ENCODE measurements around the gene CLDN18.

Gene CLDN18

DNA sequence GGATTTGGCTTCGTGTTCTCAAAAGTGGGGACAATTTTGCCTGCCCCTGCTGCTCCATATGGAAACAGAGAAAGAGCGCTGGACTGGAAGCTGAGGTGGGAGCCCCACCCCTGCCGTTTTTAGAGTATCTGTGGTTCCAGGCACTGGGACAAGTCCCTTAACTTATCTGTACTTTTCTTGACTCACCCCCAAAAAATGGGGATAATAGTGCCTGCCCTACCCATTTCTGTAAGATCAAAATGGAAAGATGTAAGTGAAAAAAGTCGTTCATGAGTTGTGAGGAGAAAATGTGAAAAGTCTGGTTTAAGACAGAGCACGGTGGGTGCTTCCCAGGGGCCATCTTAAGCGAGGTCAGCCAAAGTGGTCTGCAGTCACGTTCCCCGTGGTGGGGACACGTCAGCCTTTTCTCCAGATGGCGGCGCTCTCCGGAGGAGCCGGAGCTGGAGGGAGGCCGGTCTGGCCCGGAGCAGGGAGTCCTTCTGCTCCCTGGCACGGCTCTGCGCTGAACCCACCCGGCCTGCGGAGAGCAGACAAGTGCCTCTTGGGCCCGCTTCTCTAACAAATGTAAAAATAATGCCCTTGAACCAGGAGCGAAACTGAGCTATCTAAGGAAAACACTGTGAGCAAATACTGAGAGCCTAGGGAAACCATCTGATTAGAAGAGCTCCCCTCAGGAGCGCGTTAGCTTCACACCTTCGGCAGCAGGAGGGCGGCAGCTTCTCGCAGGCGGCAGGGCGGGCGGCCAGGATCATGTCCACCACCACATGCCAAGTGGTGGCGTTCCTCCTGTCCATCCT lies at the start of gene CLDN18:
TSS of gene CLDN18 (plus strand) at position 690 of the 797 bp plus-strand sequence. CDS start at position 751, 61 bp downstream.
- no peak for DNase-seq (ENCODE audit: low read depth in 3 of 3)

DNA sequence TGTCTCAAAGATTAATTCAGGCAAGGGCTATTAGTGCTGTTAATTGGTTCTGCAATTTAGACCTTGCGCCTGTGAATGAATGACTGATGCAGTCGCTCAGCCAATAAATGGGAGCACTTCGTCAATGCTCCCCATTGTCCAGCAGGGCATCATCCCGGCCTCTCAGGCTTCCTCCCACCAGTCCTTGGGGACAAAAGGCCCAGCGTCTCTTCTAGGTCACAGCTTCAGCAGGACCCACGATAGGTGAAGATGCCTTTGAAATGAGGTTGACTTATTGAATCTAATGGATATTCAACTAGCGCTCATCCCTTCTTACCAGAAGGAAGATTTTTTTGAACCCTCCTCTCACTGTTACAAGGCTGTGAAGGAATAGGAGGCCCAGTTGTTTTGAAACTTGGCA lies 47.7 kb upstream of the CLDN18 start:
- DNase-seq (ENCODE audit: low read depth in 3 of 3), result no peak

DNA sequence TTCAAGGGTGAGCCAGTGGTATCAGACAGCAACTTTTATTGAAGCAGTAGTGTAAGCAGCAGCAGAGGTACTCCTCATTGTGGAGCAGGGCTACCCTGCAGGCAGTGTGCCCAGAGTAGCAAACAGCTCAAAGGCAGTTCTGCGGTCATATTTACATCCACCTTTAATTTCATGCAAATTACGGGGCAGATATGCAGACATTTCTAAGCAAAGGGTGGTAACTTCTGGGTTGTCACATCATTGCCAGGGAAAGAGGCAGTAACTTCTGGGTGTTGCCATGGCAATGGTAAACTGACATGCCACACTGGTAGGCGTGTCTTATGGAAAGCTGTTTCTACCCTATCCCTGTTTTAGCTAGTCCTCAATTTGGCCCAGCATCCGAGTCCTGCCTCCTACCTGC lies 46.5 kb upstream of the CLDN18 start:
- no peak for DNase-seq (ENCODE audit: low read depth in 3 of 3)

DNA sequence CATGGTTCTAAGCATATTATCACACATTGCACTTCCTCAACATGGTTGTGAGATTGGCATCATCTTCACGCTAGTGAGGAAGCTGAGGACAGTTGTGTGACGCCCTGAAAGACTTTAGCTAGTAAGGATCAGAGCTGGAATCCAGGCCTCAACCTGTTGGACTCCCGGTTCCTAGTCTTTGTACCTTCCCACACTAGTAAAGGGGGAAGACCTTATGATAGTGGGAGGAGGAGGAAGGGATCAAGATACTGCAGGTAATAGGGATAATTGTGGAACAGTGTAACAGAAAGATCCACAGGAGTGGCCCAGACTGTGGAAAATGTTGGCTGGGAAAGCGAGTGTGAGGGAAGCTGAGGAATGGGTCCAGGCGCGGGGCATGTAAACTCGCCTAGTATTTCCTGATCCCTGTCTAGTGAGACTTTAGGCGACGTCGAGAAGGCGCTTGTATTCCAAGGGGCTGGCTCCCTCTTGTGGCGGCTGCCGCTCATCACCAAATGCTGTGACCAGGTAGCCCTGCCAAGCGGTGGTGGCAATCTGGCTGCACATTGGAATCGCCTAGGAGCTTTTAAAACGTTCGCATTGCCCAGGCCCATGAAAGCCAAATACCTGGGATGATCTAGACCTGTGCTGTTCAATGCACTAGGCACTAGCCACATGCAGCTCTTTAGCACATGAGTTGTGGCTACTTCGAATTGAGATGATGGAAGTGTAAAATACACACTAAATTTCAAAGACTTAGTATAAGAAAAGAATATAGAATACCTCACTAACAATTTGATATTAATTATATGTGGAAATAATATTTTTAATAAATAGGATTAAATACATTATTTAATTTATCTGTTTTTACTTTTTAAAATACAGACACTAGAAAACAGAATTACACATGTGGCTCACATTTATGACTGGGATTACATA lies 38.8 kb upstream of the CLDN18 start:
- DNase-seq (ENCODE audit: low read depth in 3 of 3), result peak in 2 of 3 donors; percentile 34 to 53

DNA sequence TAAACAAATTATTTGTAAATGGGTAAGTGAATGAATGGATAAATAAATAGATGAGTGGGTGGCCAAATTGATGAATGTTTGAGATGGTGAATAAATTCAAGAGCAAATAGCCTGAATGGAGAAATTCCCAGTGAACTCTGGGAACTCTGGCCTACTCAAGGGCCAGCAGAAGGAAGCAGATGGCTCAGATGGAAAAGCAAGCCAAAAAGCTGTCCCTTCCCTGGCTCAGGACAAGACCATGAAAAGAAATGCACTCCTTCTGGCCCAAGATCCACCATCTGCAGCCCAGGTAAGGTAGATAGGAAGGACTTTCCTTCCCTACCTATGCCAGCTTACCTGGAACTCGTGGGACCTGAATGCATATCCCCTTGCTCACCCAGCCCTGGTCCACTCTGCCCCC lies 37.6 kb upstream of the CLDN18 start:
- no peak for DNase-seq (ENCODE audit: low read depth in 3 of 3)

DNA sequence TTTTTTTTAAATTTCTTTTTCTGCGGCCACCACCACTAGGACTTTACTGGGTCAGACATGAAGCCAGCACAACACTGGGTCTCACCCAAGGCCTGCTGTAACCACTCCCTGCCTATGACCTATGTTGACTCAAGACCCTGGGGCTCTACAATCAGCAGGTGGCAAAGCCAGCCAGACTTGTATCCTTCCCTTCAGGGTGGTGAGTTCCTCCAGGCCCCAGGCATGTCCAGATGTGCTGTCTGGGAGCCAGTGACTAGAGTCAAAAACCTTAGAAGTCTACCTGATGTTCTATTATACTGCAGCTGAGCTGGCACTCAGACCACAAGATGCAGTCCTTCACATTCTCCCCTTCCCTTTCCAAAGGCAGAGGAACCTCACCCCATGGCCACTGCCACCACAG lies 31.6 kb upstream of the CLDN18 start:
- DNase-seq (ENCODE audit: low read depth in 3 of 3), result no peak

DNA sequence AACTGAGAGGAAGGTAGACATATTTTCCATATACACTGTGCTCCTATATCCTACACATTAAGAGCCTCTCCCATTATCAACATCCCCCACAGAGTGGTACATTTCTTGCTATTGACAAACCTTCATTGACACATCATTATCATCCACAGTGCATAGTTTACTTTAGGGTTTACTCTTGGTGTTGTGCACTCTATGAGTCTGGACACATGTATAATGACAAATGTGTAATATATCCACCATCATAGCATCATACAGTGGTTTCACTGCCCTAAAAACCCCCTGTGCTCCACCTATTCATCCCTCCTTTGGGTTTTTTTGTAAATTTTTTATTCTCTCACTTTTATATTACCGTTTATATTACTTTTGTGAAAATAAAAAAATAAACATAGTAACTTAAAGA lies 22.2 kb upstream of the CLDN18 start:
- no peak for DNase-seq (ENCODE audit: low read depth in 3 of 3)

DNA sequence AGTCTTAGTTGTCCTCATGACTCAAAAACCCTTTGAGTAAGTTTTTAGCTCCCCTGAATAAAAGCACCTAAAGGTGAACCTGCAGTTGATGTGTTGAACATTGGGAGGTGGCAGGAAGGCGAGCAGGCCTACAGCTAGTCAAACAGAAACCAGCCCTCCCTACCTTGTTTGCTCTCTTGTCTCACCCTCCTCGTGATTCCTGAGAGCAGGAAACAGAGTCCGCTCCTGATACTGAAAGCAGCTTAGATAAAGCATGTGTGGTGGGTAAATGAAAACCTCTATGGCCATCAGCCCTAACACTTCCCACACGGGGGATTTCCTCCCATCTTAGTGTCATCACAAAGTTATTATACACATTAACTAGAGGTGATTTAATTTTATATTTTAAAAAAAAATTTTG lies 21.8 kb upstream of the CLDN18 start:
- peak in 1 of 3 donors; percentile 2 for DNase-seq (ENCODE audit: low read depth in 3 of 3)

DNA sequence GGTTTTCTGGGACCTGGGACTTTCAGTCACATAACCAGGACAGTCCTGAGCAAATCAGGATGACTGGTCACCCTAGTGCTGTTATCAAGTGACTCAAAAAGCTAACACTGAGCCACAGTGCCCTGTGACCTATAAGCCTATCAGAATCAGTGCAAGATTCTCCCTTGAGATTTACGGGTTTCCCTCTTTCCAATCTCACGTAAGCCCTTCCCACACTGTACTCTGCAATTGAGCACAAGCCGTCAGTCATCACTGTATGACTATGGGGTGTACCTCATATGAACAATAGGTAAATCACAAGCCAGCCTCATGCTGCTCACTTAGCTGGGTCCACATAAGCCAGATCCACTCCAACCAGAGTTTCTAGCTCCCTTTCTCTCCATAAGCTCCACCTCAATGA lies 21.0 kb upstream of the CLDN18 start:
- DNase-seq (ENCODE audit: low read depth in 3 of 3), result no peak

DNA sequence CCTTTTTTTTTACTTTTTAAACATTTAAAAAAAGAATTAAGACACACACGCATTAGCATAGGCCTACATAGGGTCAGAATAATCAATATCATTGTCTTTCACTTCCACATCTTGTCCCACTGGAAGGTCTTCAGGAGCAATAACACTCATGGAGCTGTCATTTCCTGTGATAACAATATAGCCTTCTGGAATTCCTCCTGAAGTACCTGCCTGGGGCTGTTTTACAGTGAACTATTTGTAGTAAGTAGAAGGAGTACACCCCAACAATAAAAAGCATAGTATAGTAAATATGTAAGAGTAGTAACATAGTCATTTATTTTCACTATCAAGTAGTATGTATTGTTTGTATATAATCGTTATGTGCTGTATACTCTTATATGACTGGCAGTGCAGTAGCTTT lies 19.5 kb upstream of the CLDN18 start:
- DNase-seq (ENCODE audit: low read depth in 3 of 3), result no peak

DNA sequence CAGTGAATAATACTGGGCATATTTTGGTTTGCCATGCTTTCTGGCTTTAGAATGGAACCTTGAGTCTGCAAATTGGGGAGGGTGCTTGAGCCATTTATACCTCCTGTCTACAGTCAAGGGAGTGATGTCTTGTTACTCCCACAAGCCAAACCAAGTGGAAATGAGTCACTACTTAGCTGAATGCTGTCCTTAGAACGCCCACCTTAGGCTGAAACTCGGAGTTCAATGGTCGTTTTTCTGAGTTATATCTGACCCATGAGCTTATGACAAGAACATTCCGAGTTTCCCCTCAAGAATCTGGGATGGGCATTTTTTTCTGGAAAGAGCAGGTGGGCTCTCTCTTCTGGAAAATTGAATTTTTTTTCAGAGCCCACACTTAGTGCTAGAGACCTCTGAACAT lies 17.4 kb upstream of the CLDN18 start:
- no peak for DNase-seq (ENCODE audit: low read depth in 3 of 3)

DNA sequence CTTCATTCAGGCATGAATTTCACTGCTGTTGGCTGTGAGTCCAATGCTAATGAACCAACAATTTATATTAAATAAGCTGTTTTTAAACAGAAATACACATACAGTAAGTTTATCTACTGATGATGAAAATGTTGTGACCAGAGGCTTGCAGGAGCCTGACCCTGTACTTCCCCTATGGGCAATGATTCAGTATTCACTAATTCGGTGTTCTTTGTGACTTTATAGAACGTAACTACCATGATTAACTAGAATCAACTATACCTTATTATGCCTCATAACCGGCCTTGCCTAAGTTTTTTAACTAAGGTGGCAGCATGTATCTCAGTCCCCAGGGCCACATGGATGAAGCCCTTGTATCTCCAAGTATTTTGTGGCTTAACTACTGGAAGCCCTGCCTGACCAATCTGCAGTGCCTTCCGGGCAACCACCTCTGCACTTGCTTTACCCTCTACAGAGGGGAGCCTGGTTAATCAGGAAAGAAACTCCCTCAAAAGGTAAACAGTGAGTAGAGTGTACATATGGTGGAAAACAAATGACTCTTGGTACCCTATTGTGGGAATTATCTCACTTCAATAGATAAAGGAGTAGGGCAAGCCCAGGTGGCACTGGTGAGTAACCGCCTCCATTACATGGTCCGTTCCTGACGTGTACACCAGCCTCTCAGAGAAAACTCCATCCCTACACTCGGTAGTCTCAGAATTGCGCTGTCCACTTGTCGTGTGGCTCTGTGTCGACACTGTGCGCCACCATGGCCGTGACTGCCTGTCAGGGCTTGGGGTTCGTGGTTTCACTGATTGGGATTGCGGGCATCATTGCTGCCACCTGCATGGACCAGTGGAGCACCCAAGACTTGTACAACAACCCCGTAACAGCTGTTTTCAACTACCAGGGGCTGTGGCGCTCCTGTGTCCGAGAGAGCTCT lies 11.6 kb upstream of the CLDN18 start:
- DNase-seq (ENCODE audit: low read depth in 3 of 3), result no peak

DNA sequence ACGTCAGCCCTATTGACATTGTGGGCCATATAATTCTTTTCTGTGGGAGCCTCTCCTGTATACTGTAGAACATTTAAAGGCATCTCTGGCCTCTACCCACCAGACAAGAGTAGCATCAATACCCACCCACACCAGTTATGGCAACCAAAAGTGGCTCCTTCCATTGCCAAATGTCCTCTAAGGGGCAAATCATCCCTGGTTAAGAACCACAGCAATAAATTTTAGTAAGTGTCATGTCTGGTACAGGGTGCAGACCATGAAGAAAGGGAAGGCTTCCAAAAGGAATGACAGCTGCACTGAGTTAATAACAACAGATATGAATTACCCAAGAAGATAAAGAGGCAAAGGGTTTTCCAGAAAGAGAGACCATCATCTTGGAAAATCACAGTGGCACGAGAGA lies 6.9 kb upstream of the CLDN18 start:
- DNase-seq (ENCODE audit: low read depth in 3 of 3), result no peak

DNA sequence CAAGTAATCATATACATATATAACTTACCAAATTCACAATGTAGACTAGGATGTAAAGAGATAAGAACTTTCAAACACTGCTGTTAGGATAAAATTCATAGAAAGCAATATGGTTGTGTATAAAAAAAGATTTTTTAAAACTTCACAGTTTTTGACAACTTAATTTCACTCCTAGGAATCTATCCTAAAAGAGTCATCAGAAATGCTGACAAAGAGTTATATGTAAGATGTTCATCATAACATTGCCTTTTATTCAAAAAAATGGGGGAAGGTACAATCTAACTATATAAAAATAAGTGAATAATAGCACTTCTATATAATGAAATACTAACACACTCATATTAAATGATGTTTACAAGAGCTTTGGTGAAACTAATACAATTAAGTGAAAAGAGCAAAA lies 4.3 kb upstream of the CLDN18 start:
- DNase-seq (ENCODE audit: low read depth in 3 of 3), result no peak

DNA sequence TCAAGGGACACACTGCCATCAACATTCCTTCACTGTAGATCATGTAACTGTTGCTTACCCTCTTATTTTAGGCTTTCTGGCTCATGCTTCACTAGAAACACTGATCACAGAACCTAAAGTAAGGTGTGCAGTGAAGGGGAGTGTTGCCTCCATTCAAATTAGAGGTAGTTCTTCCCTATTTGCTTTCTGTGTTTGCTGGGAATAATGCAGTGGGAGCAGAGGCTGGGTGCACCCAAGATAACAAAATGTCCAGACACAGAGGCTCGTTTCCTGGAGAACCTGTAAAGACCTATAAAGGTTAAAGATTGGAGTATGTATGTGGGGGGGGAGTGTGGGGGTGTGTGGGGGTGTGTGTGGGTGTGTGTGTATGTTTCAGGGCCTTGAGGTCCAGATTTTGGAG lies 2.1 kb upstream of the CLDN18 start:
- no peak for DNase-seq (ENCODE audit: low read depth in 3 of 3)

DNA sequence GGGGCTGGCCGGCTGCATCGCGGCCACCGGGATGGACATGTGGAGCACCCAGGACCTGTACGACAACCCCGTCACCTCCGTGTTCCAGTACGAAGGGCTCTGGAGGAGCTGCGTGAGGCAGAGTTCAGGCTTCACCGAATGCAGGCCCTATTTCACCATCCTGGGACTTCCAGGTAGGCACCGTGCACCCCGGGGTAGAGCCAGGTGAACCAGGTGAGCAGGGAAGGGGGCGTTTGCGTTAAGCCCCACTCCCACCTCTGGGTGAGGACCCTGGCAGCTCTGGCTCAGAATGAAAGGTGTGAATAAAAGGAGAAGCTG lies 267 bp downstream of the CLDN18 start:
- no peak for DNase-seq (ENCODE audit: low read depth in 3 of 3)

DNA sequence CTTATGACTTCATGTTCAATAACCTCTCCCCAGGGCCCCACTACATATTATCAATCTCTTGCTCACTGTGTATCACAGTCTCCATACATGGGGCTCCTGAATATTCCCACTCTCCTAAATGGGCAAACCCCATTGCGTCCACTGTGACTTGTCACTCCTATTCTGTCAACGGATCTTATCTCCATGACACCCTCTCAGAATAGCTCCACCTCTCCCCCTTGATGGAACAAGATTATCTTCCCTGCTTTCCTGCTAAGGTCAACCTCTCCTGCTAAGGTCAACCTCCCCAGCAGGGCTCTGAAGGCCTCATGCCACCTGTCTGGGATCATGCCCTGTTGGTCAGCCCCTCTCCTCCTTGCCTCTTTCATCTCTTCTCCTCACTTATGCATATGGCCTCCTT lies 1.8 kb downstream of the CLDN18 start:
- DNase-seq (ENCODE audit: low read depth in 3 of 3), result no peak

DNA sequence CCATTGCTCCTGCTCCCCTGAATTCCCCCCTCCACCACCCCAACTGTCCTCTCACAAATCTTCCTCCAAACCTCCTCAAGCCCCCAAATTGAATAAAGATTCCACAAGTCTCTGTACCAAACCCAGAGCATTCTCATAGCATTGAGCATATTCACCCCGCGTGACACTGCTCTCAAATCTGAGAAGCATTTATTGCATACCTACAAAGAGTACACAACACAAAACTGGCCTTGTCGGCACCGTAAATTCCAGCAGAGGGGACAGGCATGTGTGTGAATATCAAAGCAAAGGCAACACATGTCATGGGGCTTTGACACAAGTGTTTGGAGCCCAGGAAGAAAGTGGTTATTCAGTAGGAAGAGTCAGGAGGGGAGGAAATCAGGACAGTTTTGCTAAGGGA lies 2.6 kb downstream of the CLDN18 start:
- DNase-seq (ENCODE audit: low read depth in 3 of 3), result no peak

DNA sequence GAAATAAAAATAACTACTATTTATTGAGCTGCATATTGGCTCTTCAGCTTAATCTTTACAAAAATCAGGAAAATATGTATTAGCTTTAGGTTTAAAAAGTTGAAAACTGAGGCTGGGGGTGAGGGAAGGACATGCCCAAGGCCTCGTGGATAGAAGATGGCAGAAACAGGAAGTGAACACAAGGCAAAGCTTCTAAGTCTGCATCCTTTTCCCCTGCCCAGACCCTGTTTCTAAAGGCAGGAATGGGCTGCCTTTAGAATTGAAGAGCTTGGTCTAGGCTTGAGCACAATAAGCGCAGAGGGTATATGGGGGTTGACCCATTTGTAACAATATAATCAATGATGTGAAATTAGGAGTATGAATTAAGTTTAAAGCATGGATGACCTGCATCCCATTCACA lies 6.1 kb downstream of the CLDN18 start:
- DNase-seq (ENCODE audit: low read depth in 3 of 3), result no peak

DNA sequence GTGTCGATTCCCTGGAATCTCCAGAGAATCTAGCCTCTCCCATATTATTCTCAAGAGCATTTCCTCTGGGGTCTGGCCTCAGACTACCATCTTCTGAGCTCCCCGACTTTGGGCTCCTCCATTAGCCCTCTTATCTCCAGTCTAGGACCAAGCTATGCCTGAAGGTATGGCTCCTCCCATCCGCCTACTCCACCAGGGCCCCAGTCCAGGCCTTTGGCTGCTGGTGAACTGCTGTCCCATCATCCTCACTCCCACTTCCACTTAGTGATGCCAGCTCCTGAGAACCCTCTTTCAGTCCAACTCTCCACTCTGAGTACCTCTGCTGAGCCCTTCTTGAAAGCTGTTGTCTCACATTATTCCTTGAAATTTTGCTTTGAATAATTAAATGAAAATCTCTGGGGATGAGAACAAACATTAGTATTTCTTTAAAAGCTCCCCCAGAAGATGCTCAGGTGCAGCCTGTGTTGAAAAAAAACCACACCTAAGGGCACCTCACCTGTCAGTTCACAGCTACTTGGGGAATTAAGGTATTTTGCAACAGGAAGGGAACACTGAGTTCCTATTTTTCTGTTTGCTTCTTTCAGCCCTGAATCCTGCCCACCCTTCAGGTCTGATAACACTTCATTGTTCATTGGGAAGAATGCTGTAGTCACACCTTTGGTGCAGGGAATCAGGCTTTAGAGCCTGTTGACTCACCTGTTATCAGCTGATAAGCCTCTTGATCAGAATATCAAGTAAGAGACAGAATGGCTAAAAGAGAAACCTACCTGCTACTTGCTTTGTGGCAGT lies 9.5 kb downstream of the CLDN18 start:
- DNase-seq (ENCODE audit: low read depth in 3 of 3), result no peak

DNA sequence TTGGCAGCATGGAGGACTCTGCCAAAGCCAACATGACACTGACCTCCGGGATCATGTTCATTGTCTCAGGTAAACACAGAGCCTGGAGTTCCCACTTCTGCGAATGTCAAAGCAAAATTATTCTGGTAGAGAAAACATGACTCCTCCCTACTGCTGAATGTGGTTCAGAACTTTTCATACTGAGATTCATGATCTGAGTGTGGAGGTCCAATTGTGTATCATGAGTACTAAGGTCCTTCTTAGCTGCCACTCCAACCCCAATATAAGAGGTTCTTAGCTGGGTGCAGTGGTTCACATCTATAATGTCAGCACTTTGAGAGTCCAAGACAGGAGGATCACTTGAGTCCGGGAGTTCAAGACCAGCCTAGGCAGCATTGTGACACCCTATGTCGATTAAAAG lies 13.8 kb downstream of the CLDN18 start:
- no peak for DNase-seq (ENCODE audit: low read depth in 3 of 3)

All from stimulated activated CD4-positive, alpha-beta T cell treated with anti-CD3 and anti-CD28 coated beads, TNF-alpha, amount 100 ng/mL, for 48 hours (primary cell).